HL-60/S4 treated with retinoic acid at 250 ng/mL for 4 days and 3 days (cell line): ENCODE results near the gene USP7.

ENCODE experiments used
- in situ Hi-C: fragments of 300-500 bp; cut with MboI; formaldehyde crosslinking; loops from 2 replicates; pipeline ENCODE4 v1.7.0; 2022; ENCODE audit warnings: low sequenced_read_pairs

USP7 gene

DNA sequence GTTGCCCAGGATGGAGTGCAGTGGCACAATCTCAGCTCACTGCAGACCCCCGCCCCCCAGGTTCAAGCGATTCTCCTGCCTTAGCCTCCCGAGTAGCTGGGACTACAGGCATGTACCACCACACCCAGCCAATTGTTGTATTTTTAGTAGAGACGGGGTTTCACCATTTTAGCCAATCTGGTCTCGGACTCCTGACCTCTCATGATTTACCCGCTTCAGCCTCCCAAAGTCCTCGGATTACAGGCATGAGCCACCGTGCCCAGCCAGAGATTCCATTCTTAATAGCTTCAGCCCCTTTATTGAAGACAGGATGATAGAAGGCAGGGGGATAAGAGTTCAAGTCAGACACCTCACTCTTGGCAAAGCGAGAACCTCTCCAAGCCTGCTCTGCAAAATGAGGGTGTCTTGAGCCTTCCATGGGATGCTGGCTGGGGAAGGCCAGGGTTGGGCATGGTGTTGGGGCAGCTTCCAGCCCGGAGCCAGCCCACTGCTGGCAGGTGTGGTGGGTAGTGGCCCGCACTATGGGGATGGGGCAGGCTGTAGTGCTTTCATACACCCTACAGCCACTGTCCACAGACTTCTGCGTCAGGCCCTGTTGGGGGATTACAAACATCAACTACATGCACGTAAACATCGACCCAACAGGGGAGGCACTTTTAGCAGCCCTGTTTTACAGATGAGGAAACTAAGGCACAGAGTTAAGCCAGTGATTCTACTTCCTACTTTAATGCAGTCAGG is 98.4 kb downstream of the USP7 start:
- in situ Hi-C loops, result no loop called here

- in situ Hi-C loops, result no loop called here
Observed at GRCh38 chr16:8864480-8865110, 99.1 kb downstream of the USP7 start.

- in situ Hi-C loops, result no loop called here
Observed at GRCh38 chr16:8863594-8864424, 99.9 kb downstream of the USP7 start.

DNA sequence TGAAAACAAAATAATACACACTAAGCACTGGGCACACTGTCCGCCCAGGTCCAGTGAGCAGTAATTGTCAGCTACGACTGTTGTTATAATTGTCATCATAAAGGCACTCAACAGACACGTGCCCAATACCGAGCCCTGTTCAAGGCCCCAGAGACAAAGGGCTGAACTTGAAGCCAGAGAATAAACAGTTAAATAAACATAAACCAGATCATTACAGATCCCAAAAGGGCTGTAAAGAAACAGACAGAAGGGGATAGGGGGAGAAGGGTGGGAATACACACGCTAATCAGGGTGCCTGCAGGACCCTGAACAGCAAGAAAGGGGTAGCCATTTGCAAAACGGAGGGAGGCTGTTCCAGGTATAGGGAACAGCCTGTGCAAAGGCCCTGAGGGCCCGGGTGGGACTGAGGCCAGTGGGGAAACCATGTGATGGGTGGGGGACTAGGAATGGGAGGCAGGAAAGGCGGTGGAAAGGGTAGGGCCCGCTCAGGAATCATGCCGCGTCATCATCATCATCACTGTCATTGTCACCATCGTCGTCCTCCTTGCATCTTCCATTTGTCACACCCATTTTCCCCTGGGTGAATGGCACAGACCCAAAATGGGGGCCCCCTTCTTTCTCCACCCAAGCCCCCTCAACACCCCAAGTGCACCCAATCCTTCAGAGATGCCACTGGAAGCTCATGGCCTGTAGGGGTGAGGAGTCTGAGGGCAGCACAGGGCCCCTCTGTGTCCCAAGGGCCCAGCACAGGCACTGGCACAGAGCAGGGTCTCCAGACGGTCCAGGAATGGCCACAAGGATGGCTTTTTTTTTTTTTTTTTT is 101.2 kb downstream of the USP7 start:
- in situ Hi-C loops, result no loop called here

- in situ Hi-C loops, result no loop called here
Observed at GRCh38 chr16:8861563-8862308, 102.0 kb downstream of the USP7 start.

DNA sequence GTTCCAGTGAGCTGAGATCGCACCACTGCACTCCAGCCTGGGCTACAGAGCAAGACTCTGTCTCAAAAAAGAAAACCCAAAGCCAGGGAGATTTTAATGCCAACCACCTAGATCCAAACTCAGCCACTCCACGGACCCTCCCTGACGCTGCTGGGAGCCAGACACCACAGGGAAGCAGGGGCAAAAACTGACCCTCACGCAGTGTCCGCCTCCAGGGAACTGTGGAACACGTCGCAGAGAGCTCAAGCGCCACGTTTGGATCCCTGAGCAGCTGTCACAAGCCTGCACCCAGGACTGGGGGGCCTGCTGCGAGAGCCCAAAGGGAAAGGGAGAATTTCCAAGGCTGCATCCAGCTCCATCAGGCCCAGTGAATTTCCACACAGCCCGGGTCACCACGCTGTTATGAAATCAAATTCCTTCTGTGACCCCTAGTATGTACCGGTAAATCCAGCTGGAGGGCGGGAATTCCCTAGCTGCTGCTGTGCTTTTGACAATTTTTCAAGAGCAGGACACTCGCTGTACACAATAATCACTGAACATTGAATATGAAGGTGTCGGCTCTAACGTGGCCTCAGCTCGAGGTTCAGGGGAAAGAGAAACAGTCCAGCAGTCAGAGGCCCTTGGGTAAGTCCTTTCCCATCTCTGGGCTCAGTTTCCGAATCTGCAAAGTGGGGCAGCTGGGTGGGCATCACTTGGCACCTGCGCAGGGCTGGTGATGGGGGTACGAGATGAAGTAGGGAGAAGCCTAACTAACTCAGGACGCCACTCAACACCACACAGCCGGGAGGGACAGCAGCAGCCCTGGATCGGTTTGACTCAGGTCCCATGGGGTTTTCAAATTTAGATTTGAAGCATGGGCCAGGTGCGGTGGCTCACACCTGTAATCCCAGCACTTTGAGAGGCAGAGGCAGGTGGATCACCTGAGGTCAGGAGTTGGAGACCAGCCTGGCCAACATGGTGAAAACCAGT is 103.5 kb downstream of the USP7 start:
- in situ Hi-C loops, result no loop called here

- in situ Hi-C loops, result no loop called here
Observed at GRCh38 chr16:8858994-8859912, 104.5 kb downstream of the USP7 start.

- in situ Hi-C loops, result no loop called here
Observed at GRCh38 chr16:8855972-8856371, 107.7 kb downstream of the USP7 start.

- in situ Hi-C loops, result no loop called here
Observed at GRCh38 chr16:8855051-8855786, 108.5 kb downstream of the USP7 start.

DNA sequence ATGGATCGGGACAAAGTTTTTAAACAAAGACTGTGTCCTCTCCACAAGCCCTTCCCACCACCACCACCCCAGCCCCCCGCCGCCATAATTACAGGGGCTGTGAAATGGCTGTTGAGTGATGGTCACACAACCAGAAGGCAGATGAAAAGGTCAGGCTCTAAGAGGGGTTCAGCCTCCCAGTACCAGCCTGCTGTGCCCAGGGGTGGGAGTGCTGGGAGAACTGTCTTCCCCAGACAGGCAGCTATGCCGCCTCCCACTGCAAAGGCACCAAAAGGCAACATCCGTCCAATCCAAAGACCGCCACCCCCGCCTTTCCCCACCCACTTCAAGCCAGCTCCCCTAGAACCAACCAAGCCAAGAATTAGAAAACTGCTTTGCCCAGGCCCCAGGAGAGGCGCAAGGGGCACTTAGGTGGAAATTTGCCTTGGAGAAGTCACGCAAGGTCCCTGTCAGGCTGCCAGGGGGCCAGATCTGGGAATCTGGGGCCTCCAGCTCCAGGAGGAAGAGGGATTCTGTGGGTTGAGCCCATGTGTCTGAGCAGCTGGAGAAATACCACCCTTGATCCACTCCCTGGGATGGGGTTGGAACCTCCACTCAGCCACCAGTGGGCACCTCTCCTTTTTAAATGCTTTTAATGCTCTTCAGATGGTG is 109.3 kb downstream of the USP7 start:
- in situ Hi-C loops, result no loop called here

DNA sequence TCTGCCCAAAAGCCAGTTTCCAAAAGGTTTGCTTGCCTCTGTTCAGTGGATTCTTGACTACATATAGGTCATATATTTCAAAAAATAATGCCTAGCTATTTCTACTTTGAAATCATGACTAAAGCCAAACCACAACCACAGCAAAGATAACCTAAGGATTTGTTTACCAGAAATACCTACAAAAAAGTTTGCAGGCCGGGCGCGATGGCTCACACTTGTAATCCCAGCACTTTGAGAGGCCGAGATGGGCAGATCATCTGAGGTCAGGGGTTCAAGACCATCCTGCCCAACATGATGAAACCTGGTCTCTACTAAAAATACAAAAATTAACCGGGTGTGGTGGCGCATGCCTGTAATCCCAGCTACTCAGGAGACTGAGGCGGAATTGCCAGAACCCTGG is 110.1 kb downstream of the USP7 start:
- in situ Hi-C loops, result no loop called here

- in situ Hi-C loops, result no loop called here
Observed at GRCh38 chr16:8853150-8853549, 110.6 kb downstream of the USP7 start.

DNA sequence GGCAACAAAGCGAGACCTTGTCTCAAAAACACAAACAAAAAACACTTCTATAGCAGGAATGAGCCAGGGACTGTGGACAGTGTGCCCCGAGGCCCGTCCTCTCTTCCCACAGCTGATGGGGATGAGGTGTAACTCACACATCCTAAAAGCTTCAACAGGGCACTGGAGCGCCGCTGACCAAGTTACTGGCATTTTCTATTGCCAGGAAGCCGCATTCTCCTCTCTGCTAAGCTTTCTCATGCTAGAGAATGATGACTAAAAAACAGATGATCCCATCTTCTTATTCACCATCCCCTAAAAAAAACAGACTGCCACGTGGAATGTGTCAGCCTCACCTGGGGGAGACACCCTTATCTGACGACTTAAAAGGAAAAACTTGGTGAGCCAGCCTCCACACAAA is 111.2 kb downstream of the USP7 start:
- in situ Hi-C loops, result no loop called here

DNA sequence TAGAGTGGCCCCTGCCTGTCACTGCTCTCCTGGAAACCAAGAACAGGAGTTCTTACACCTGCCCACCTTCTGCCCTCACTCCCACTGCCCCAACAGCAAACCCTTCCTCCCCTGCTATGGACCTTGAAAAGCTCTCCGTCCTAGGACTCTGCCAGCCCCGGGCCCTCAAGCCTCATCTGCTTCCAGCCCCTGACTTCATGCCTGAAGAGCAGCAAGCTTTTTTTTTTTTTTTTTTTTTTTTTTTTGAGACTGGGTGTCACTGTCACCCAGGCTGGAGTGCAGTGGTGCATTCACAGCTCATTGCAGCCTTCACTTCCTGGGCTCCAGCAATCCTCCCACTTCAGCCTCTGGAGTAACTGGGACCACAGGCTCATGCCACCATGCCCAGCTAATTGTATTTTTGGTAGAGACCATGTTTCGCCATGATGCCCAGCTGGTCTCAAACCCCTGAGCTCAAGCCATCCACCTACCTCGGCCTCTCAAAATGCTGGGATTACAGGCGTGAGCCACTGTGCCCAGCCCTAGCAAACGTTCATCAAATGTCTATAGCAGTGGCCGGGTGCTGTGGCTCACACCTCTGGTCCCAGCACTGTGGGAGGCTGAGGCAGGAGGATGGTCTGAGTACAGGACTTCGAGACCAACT is 111.8 kb downstream of the USP7 start:
- in situ Hi-C loops, result no loop called here

- in situ Hi-C loops, result no loop called here
Observed at GRCh38 chr16:8850279-8850885, 113.3 kb downstream of the USP7 start.

DNA sequence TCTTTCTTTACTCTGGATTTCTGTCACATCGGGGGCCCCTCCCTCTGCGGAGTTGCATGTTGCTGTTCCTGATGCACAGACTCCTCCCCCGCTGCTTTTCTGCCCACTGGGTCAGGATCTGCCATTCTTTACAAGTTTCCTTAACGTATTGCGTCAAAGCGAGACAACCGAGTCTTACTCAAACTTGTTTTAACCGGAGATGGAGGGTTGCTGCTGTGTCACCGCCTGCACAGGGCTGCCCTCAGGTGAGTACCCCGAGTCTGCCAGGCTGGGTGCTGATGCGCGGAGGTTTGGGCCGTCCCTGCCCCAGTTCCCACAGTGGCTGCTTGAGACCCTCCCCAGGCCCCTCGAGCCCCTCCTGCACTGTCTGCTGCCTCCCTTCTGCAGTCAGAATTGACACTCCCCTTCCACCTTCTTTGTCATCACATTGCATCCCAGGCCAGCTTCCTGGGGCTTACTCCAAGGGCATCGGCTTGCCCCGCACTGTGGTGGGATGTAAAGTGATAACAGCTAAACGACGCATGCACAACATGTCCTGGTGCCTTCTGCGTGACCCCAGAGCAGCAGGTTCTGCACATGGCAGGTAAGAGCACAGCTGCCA is 114.2 kb downstream of the USP7 start:
- in situ Hi-C loops, result no loop called here
